HG02610 (cell line): Measurements from ENCODE around the gene MPP1.
"Not testable (repeated sequence)": the region's sequence is repeated elsewhere in the genome, so short reads cannot be mapped to it uniquely, and the experiment has no call there.

ENCODE experiments used
- ATAC-seq: cut with Tn5 transposase; IDR thresholded peaks from one replicate; pipeline ENCODE4 v1.9.1; 2021; ENCODE audit warnings: mild to moderate bottlenecking, moderate library complexity; ENCODE audit not compliant: unreplicated experiment

Gene MPP1

GRCh38 chrX:154804957-154805695 lies at the start of gene MPP1:
TSS of gene MPP1 (minus strand) at chrX:154805485. CDS start at chrX:154805373, 112 bp downstream.
- ATAC-seq = peak; percentile 96

- ATAC-seq = no peak
Measured at GRCh38 chrX:154850957-154851611, 45.8 kb upstream of the MPP1 start.

- ATAC-seq = no peak
Measured at GRCh38 chrX:154840856-154841255, 35.6 kb upstream of the MPP1 start.

GRCh38 chrX:154836163-154836562 lies 30.9 kb upstream of the MPP1 start:
- no peak for ATAC-seq

- ATAC-seq = no peak
Measured at GRCh38 chrX:154834562-154834961, 29.3 kb upstream of the MPP1 start, which contains the start of gene SMIM9. TSS of gene SMIM9 (minus strand) at chrX:154834662. CDS start at chrX:154830856, 3,806 bp downstream.

- ATAC-seq = no peak
Measured at GRCh38 chrX:154833746-154834274, 28.5 kb upstream of the MPP1 start.

- no peak for ATAC-seq
Measured at GRCh38 chrX:154829926-154830442, 24.7 kb upstream of the MPP1 start.

GRCh38 chrX:154829134-154829533 lies 23.8 kb upstream of the MPP1 start:
- no peak for ATAC-seq

- ATAC-seq = no peak
Measured at GRCh38 chrX:154828016-154828408, 22.7 kb upstream of the MPP1 start.

GRCh38 chrX:154827194-154828015 lies 22.1 kb upstream of the MPP1 start:
- no peak for ATAC-seq

GRCh38 chrX:154825586-154825985 lies 20.3 kb upstream of the MPP1 start:
- ATAC-seq = not testable (repeated sequence)

GRCh38 chrX:154824638-154825037 lies 19.4 kb upstream of the MPP1 start:
- no peak for ATAC-seq

- no peak for ATAC-seq
Measured at GRCh38 chrX:154822029-154822428, 16.7 kb upstream of the MPP1 start.

- ATAC-seq = no peak
Measured at GRCh38 chrX:154821523-154821922, 16.2 kb upstream of the MPP1 start.

- no peak for ATAC-seq
Measured at GRCh38 chrX:154819771-154820341, 14.6 kb upstream of the MPP1 start.

- ATAC-seq = no peak
Measured at GRCh38 chrX:154818916-154819770, 13.9 kb upstream of the MPP1 start.

GRCh38 chrX:154817048-154817618 lies 11.8 kb upstream of the MPP1 start:
- not testable (repeated sequence) for ATAC-seq

- not testable (repeated sequence) for ATAC-seq
Measured at GRCh38 chrX:154816326-154816898, 11.1 kb upstream of the MPP1 start.

GRCh38 chrX:154815274-154815818 lies 10.1 kb upstream of the MPP1 start:
- ATAC-seq = no peak
